SK-N-SH (cell line): ENCODE results near the gene NOP16.

Source experiments
- ELF1 ChIP-seq: IDR thresholded peaks from 2 replicates; pipeline ENCODE4 v1.4.0; 2012
- EZH2phosphoT487 ChIP-seq: fragments of 200-600 bp; sonication (generic); IDR thresholded peaks from 2 replicates; pipeline ENCODE4 v1.6.1; 2017; ENCODE audit warnings: low read depth, mixed run types, mild to moderate bottlenecking, antibody characterized with exemption, moderate library complexity, borderline replicate concordance
- POLR2AphosphoS5 ChIP-seq: IDR thresholded peaks from 2 replicates; pipeline ENCODE4 v1.6.1; 2012; ENCODE audit warnings: low read depth, low read length
- RAD21 ChIP-seq: IDR thresholded peaks from 2 replicates; pipeline ENCODE4 v1.6.1; 2012; ENCODE audit warnings: mild to moderate bottlenecking, low read length
- RCOR1 ChIP-seq: fragments of 150-350 bp; IDR thresholded peaks from 2 replicates; pipeline ENCODE4 v1.6.1; 2017; ENCODE audit warnings: antibody characterized with exemption, low read length
- RXRA ChIP-seq: IDR thresholded peaks from 2 replicates; pipeline ENCODE4 v1.4.0; 2012; ENCODE audit warnings: low read depth, mild to moderate bottlenecking, borderline replicate concordance
- SMC3 ChIP-seq: IDR thresholded peaks from 2 replicates; pipeline ENCODE4 v1.6.1; 2012; ENCODE audit warnings: low read depth, low read length, improper control_type of control experiment
- YY1 ChIP-seq: IDR thresholded peaks from 2 replicates; pipeline ENCODE4 v1.4.0; 2012; ENCODE audit warnings: low read depth, mild to moderate bottlenecking
- TF ChIP-seq, protein P1 (sequence below): fragments of 200-600 bp; sonication (generic); IDR thresholded peaks from 2 replicates; pipeline ENCODE4 v1.6.1; 2017; ENCODE audit warnings: antibody characterized with exemption, mild to moderate bottlenecking, moderate library complexity
- TF ChIP-seq, protein P2 (sequence below): fragments of 150-350 bp; IDR thresholded peaks from 2 replicates; pipeline ENCODE4 v1.6.1; 2016; ENCODE audit warnings: mild to moderate bottlenecking, low read depth, low read length
- TF ChIP-seq, protein P3 (sequence below): IDR thresholded peaks from 2 replicates; pipeline ENCODE4 v1.6.1; 2012; ENCODE audit warnings: mild to moderate bottlenecking, low read depth, low read length, moderate library complexity
- TF ChIP-seq, protein P4 (sequence below): IDR thresholded peaks from 2 replicates; pipeline ENCODE4 v1.4.0; 2012; ENCODE audit warnings: low read depth
- TF ChIP-seq, protein P5 (sequence below): IDR thresholded peaks from 2 replicates; pipeline ENCODE4 v1.4.0; 2012; ENCODE audit warnings: low read depth, borderline replicate concordance

DNA sequence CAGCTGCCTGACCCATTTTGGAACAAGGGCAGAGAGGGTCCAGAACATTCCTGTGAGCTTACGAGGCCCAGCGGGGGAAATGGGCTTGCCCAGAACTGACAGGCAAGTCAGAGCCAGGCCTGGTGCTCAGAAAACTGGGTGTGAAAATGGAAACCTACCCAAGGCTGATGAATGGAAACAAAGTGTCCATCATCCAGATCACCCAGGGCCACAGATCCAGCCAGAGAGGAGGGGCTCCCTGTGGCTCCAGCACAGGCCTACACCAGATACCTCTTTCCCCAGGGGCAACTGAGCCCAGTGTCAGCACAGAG lies 24.8 kb upstream of the NOP16 start:
- no peak for TF ChIP-seq RAD21
- TF ChIP-seq SMC3, result no peak
- no peak for TF ChIP-seq RCOR1
- TF ChIP-seq, protein P1, sequence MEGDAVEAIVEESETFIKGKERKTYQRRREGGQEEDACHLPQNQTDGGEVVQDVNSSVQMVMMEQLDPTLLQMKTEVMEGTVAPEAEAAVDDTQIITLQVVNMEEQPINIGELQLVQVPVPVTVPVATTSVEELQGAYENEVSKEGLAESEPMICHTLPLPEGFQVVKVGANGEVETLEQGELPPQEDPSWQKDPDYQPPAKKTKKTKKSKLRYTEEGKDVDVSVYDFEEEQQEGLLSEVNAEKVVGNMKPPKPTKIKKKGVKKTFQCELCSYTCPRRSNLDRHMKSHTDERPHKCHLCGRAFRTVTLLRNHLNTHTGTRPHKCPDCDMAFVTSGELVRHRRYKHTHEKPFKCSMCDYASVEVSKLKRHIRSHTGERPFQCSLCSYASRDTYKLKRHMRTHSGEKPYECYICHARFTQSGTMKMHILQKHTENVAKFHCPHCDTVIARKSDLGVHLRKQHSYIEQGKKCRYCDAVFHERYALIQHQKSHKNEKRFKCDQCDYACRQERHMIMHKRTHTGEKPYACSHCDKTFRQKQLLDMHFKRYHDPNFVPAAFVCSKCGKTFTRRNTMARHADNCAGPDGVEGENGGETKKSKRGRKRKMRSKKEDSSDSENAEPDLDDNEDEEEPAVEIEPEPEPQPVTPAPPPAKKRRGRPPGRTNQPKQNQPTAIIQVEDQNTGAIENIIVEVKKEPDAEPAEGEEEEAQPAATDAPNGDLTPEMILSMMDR, result no peak
- no peak for TF ChIP-seq YY1
- no peak for TF ChIP-seq POLR2AphosphoS5
- TF ChIP-seq RXRA, result no peak
- TF ChIP-seq, protein P2, sequence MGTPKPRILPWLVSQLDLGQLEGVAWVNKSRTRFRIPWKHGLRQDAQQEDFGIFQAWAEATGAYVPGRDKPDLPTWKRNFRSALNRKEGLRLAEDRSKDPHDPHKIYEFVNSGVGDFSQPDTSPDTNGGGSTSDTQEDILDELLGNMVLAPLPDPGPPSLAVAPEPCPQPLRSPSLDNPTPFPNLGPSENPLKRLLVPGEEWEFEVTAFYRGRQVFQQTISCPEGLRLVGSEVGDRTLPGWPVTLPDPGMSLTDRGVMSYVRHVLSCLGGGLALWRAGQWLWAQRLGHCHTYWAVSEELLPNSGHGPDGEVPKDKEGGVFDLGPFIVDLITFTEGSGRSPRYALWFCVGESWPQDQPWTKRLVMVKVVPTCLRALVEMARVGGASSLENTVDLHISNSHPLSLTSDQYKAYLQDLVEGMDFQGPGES, result no peak
- TF ChIP-seq, protein P3, sequence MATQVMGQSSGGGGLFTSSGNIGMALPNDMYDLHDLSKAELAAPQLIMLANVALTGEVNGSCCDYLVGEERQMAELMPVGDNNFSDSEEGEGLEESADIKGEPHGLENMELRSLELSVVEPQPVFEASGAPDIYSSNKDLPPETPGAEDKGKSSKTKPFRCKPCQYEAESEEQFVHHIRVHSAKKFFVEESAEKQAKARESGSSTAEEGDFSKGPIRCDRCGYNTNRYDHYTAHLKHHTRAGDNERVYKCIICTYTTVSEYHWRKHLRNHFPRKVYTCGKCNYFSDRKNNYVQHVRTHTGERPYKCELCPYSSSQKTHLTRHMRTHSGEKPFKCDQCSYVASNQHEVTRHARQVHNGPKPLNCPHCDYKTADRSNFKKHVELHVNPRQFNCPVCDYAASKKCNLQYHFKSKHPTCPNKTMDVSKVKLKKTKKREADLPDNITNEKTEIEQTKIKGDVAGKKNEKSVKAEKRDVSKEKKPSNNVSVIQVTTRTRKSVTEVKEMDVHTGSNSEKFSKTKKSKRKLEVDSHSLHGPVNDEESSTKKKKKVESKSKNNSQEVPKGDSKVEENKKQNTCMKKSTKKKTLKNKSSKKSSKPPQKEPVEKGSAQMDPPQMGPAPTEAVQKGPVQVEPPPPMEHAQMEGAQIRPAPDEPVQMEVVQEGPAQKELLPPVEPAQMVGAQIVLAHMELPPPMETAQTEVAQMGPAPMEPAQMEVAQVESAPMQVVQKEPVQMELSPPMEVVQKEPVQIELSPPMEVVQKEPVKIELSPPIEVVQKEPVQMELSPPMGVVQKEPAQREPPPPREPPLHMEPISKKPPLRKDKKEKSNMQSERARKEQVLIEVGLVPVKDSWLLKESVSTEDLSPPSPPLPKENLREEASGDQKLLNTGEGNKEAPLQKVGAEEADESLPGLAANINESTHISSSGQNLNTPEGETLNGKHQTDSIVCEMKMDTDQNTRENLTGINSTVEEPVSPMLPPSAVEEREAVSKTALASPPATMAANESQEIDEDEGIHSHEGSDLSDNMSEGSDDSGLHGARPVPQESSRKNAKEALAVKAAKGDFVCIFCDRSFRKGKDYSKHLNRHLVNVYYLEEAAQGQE, result no peak
- TF ChIP-seq, protein P4, sequence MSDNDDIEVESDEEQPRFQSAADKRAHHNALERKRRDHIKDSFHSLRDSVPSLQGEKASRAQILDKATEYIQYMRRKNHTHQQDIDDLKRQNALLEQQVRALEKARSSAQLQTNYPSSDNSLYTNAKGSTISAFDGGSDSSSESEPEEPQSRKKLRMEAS, result no peak
- TF ChIP-seq, protein P5, sequence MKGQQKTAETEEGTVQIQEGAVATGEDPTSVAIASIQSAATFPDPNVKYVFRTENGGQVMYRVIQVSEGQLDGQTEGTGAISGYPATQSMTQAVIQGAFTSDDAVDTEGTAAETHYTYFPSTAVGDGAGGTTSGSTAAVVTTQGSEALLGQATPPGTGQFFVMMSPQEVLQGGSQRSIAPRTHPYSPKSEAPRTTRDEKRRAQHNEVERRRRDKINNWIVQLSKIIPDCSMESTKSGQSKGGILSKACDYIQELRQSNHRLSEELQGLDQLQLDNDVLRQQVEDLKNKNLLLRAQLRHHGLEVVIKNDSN, result no peak
- TF ChIP-seq EZH2phosphoT487, result no peak
- TF ChIP-seq ELF1, result no peak
